Endothelial cell of umbilical vein (primary cell): ENCODE measurements around the gene TMEM11.

Source experiments
- EZH2 ChIP-seq: IDR thresholded peaks from 2 replicates; pipeline ENCODE4 v1.6.1; 2012; ENCODE audit warnings: borderline replicate concordance, low read depth, mild to moderate bottlenecking, moderate library complexity, low read length, inconsistent platforms; ENCODE audit not compliant: severe bottlenecking
- FOS ChIP-seq: IDR thresholded peaks from 2 replicates; pipeline ENCODE4 v1.6.1; 2011; ENCODE audit warnings: mild to moderate bottlenecking, low read length, moderate library complexity, borderline replicate concordance; ENCODE audit not compliant: insufficient read depth
- GATA2 ChIP-seq: IDR thresholded peaks from 2 replicates; pipeline ENCODE4 v1.7.0; 2011; ENCODE audit warnings: low read depth, mild to moderate bottlenecking, moderate library complexity, mixed read lengths, low read length; ENCODE audit not compliant: insufficient read length, insufficient read depth
- JUN ChIP-seq: IDR thresholded peaks from 2 replicates; pipeline ENCODE4 v1.6.1; 2011; ENCODE audit warnings: borderline replicate concordance, low read depth; ENCODE audit not compliant: insufficient read length, insufficient read depth
- MYC ChIP-seq: IDR thresholded peaks from one replicate; pipeline ENCODE4 v1.6.1; 2011; ENCODE audit warnings: mild to moderate bottlenecking, low read depth, low read length
- POLR2A ChIP-seq: IDR thresholded peaks from 2 replicates; pipeline ENCODE4 v1.6.1; 2012; ENCODE audit warnings: low read depth, mild to moderate bottlenecking, control low read depth, low read length
- POLR2AphosphoS5 ChIP-seq: IDR thresholded peaks from 2 replicates; pipeline ENCODE4 v1.6.1; 2012; ENCODE audit warnings: low read depth, mild to moderate bottlenecking, control low read depth, low read length, moderate library complexity; ENCODE audit not compliant: insufficient read depth
- TF ChIP-seq, protein P1 (sequence below), 2 donors: IDR thresholded peaks; 1 replicate in 1 of 2; 2 replicates in 1 of 2; pipeline ENCODE4 v1.5.1; 2011; ENCODE audit warnings: low read length in 2 of 2, mild to moderate bottlenecking in 2 of 2, moderate library complexity in 2 of 2, control low read depth in 1 of 2, inconsistent platforms in 1 of 2, low read depth in 1 of 2; ENCODE audit not compliant: insufficient read depth in 1 of 2; ENCODE audit errors: extremely low read depth in 1 of 2

DNA sequence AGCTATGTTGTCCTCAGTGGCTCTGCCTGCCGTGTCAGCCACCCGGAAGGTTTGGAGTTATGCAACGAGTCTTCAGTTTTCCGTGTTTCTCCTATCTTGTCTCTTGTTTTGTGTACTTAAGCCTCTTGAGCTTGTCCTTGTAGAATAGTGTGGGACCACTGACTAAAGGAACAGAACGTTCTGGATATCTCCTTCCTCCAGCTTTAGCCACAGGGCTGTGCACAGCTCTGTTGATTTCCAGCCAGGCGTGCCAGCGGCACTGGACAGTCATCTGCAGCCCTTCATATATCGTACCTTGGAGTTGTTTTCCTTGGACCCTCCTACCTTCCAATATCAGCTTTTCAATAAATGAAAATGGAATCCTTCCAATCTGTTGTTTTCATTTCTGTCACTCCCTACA is 39.8 kb downstream of the TMEM11 start:
- TF ChIP-seq, protein P1, sequence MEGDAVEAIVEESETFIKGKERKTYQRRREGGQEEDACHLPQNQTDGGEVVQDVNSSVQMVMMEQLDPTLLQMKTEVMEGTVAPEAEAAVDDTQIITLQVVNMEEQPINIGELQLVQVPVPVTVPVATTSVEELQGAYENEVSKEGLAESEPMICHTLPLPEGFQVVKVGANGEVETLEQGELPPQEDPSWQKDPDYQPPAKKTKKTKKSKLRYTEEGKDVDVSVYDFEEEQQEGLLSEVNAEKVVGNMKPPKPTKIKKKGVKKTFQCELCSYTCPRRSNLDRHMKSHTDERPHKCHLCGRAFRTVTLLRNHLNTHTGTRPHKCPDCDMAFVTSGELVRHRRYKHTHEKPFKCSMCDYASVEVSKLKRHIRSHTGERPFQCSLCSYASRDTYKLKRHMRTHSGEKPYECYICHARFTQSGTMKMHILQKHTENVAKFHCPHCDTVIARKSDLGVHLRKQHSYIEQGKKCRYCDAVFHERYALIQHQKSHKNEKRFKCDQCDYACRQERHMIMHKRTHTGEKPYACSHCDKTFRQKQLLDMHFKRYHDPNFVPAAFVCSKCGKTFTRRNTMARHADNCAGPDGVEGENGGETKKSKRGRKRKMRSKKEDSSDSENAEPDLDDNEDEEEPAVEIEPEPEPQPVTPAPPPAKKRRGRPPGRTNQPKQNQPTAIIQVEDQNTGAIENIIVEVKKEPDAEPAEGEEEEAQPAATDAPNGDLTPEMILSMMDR (IDR thresholded peaks at IDR 0.05; ENCODE audit: extremely low read depth in 1 of 2, insufficient read depth in 1 of 2, low read depth in 1 of 2, low read length in 2 of 2) = no peak
- TF ChIP-seq EZH2 (no peak), POLR2A (no peak), POLR2AphosphoS5 (no peak), JUN (no peak), FOS (no peak), MYC (no peak), GATA2 (no peak)
